Psoas muscle (tissue), 8 donors: ENCODE results near the gene PTPRG. TPM values are rescaled to one million over a fixed set of nuclear protein-coding genes. Genes with fewer than 3 reads are reported as not detected.

Experiments used
- ATAC-seq, 4 donors: fragments of 200-7000 bp; cut with Tn5 transposase; one replicate each; pipeline ENCODE4 v1.9.1; 2020; ENCODE audit warnings: moderate library complexity in 3 of 4, mild to moderate bottlenecking in 2 of 4
- DNase-seq, 2 donors: peaks; one replicate each; pipeline ENCODE4 v3.0.0-alpha.2; 2020
- H3K27ac ChIP-seq: fragments of 200-600 bp; one replicate; pipeline ENCODE4 v1.8.0; 2022
- H3K27me3 ChIP-seq, 3 donors: fragments of 200-600 bp in 1 of 3; one replicate each; pipeline versions ENCODE4 v1.6.1 to v1.8.0; 2013 to 2022; ENCODE audit warnings: low read length in 2 of 3, mild to moderate bottlenecking in 2 of 3, moderate library complexity in 1 of 3; ENCODE audit not compliant: insufficient read depth in 3 of 3
- H3K36me3 ChIP-seq, 2 donors: fragments of 200-600 bp in 1 of 2; one replicate each; pipeline versions ENCODE4 v1.6.1 to v1.8.0; 2013 to 2022; ENCODE audit warnings: low read depth in 1 of 2, mild to moderate bottlenecking in 1 of 2, moderate library complexity in 1 of 2; ENCODE audit not compliant: insufficient read depth in 1 of 2
- H3K4me1 ChIP-seq: fragments of 200-600 bp; one replicate; pipeline ENCODE4 v1.8.0; 2022
- H3K4me3 ChIP-seq: fragments of 200-600 bp; one replicate; pipeline ENCODE4 v1.8.0; 2022; ENCODE audit warnings: mild to moderate bottlenecking
- H3K9me3 ChIP-seq: fragments of 200-600 bp; one replicate; pipeline ENCODE4 v1.8.0; 2022
- CTCF ChIP-seq: fragments of 200-600 bp; IDR thresholded peaks from one replicate; pipeline ENCODE4 v1.8.0; 2022; ENCODE audit warnings: antibody characterized with exemption
- WGBS, 3 donors: extraction: QIAGEN DNeasy Blood & Tissue Kit; methylation state at CpG; one replicate each; pipeline versions ENCODE4 v1.1.6 to v1.1.7; 2013; 5-methylcytosine and 5-hydroxymethylcytosine counted together
- intact Hi-C, 2 donors: fragments of 100-400 bp; cut with DNase I; formaldehyde crosslinking; loops; one replicate each; pipeline versions ENCODE4 v1.11.0 to v1.14.2; 2022
- polyA plus RNA-seq, 3 donors: library from polyadenylated mRNA; stranded (reverse); fragments of 200-250 nt; gene quantifications; one replicate each; pipeline ENCODE4 v1.2.3, GENCODE V29; 2013
- total RNA-seq, 4 donors: library from RNA; stranded (reverse); fragmentation: NEBNext Ultra II Directional in 2 of 4; extraction: Animal tissue kit (Norgen Biotek cat#: 25700) in 2 of 4; gene quantifications; one replicate each; pipeline versions ENCODE4 v1.2.1 to v1.2.4, GENCODE V29; 2021 to 2023
- donor health status: healthy with polysubstance abuse.
- donor health status: DM: no; HTN: no; CAD: no; lungs with moderate emphysema.
- donor health status: Bipolar disorder and iron deficiency.
- donor health status: healthy.
- donor health status: DM: yes; HTN: yes; CAD: no.
- donor health status: DM: no; HTN: no; CAD: no.
- donor health status: DM: no; HTN: no; CAD: no.
- donor health status: DM: yes; HTN: yes; CAD: no.

The PTPRG gene
- total and polyA plus RNA-seq, 7 donors, result 4.5 to 29.5 (median 12.6) TPM

GRCh38 chr3:61564395-61565059, 3.2 kb downstream of the PTPRG start:
- peak overlapping the region; percentile 47 for H3K27ac ChIP-seq
- 7 to 14% (median 8%) methylated on average over 36 to 40 of the region's 40 CpGs for WGBS, 3 donors
- H3K4me3 ChIP-seq, result peak overlapping the region; percentile 96
- intact Hi-C loops, result loop anchor here (5.0 to 10.0 kb wide), 5 partner anchors 120 to 623 kb away; no protein-coding TSS in a partner anchor
- DNase-seq, result peak; percentile 83 to 90
- no peaks in the 10 kb centered on the region for H3K36me3 ChIP-seq
- H3K4me1 ChIP-seq, result peaks cover 10% of the 10 kb centered on the region
- H3K27me3 ChIP-seq, result no peaks in the 10 kb centered on the region
- peak; percentile 25 to 60 (median 59) for ATAC-seq
- TF ChIP-seq CTCF, result peak; percentile 73
- H3K9me3 ChIP-seq, result no peaks in the 10 kb centered on the region

GRCh38 chr3:61565569-61565968, 4.2 kb downstream of the PTPRG start:
- intact Hi-C loops, result loop anchor here (10.0 kb wide), 2 partner anchors 119 to 359 kb away; no protein-coding TSS in a partner anchor
- Histone ChIP-seq H3K36me3 (no peaks in the 10 kb centered on the region), H3K4me3 (no peak overlapping the region), H3K27ac (no peak overlapping the region), H3K27me3 (no peaks in the 10 kb centered on the region), H3K4me1 (peaks cover 10% of the 10 kb centered on the region), H3K9me3 (no peaks in the 10 kb centered on the region)
- DNase-seq (no peak), ATAC-seq (no peak)
- WGBS, 3 donors, result 74 to 90% (median 80%) methylated on average over 4 of the region's 4 CpGs
- no peak for TF ChIP-seq CTCF

- WGBS, 3 donors, result 95 to 98% (median 97%) methylated on average over 1 of the region's 1 CpG
- intact Hi-C loops, result loop anchor here (10.0 kb wide), 2 partner anchors 117 to 357 kb away; no protein-coding TSS in a partner anchor
- no peak overlapping the region for H3K4me3 ChIP-seq
Observed at GRCh38 chr3:61568127-61568526, 6.8 kb downstream of the PTPRG start.

GRCh38 chr3:61569856-61570580, 8.6 kb downstream of the PTPRG start:
- ATAC-seq, result no peak
- no peaks in the 10 kb centered on the region for H3K27me3 ChIP-seq
- no peak for DNase-seq
- no peak overlapping the region for H3K4me3 ChIP-seq
- no peak for TF ChIP-seq CTCF
- no peaks in the 10 kb centered on the region for H3K9me3 ChIP-seq
- WGBS, 3 donors, result 69 to 78% (median 76%) methylated on average over 2 of the region's 2 CpGs
- intact Hi-C loops, result loop anchor here (10.0 kb wide), 2 partner anchors 115 to 355 kb away; no protein-coding TSS in a partner anchor
- peaks cover 18% of the 10 kb centered on the region for H3K4me1 ChIP-seq
- H3K27ac ChIP-seq, result no peak overlapping the region
- H3K36me3 ChIP-seq, result no peaks in the 10 kb centered on the region

More at GRCh38 chr3:61568127-61568526, 6.8 kb downstream of the PTPRG start:
- no peak for TF ChIP-seq CTCF
- H3K27me3 ChIP-seq, result no peaks in the 10 kb centered on the region
- H3K9me3 ChIP-seq, result no peaks in the 10 kb centered on the region
- H3K36me3 ChIP-seq, result no peaks in the 10 kb centered on the region
- no peak overlapping the region for H3K27ac ChIP-seq
- ATAC-seq (no peak), DNase-seq (no peak)
- H3K4me1 ChIP-seq, result peaks cover 23% of the 10 kb centered on the region
